GM23338 (cell line): ENCODE measurements around the gene USP21. TPM values are rescaled to one million over a fixed set of nuclear protein-coding genes. Genes with fewer than 3 reads are reported as not detected.

Experiments
- ATAC-seq: fragments of 200-7000 bp; cut with Tn5 transposase; 3 replicates; pipeline ENCODE4 v1.9.1; 2020
- DNase-seq: peaks from one replicate; pipeline ENCODE4 v3.0.0-alpha.2; 2015; ENCODE audit warnings: low spot score
- H2AFZ ChIP-seq: fragments of 200-600 bp; sonication (generic); 2 replicates; pipeline ENCODE4 v1.8.0; 2016; ENCODE audit warnings: antibody characterized with exemption, mild to moderate bottlenecking, moderate library complexity
- H3F3A ChIP-seq: fragments of 200-600 bp; sonication (generic); replicated peaks from 2 replicates; pipeline ENCODE4 v1.8.0; 2017; ENCODE audit warnings: antibody characterized with exemption, mixed run types, low read depth
- H3K27ac ChIP-seq: fragments of 200-600 bp; sonication (generic); 2 replicates; pipeline ENCODE4 v1.6.1; 2016; ENCODE audit warnings: low read depth
- H3K27me3 ChIP-seq: fragments of 200-600 bp; sonication (generic); 2 replicates; pipeline ENCODE4 v1.8.0; 2016; ENCODE audit warnings: mild to moderate bottlenecking, mixed run types, moderate library complexity; ENCODE audit not compliant: insufficient read depth
- H3K36me3 ChIP-seq: fragments of 200-600 bp; sonication (generic); 2 replicates; pipeline ENCODE4 v1.8.0; 2016; ENCODE audit warnings: mild to moderate bottlenecking; ENCODE audit not compliant: insufficient read depth
- H3K4me1 ChIP-seq: fragments of 200-600 bp; sonication (generic); 2 replicates; pipeline ENCODE4 v1.8.0; 2016; ENCODE audit warnings: mild to moderate bottlenecking, moderate library complexity; ENCODE audit not compliant: insufficient read depth
- H3K4me2 ChIP-seq: fragments of 200-600 bp; sonication (generic); 2 replicates; pipeline ENCODE4 v1.7.1; 2017; ENCODE audit warnings: mixed run types
- H3K4me3 ChIP-seq: fragments of 200-600 bp; sonication (generic); 2 replicates; pipeline ENCODE4 v1.6.1; 2016; ENCODE audit warnings: mixed run types
- H3K79me2 ChIP-seq: fragments of 200-600 bp; sonication (generic); replicated peaks from 2 replicates; pipeline ENCODE4 v1.8.0; 2017; ENCODE audit warnings: mild to moderate bottlenecking; ENCODE audit not compliant: insufficient read depth
- H3K9me2 ChIP-seq: fragments of 200-600 bp; sonication (generic); 2 replicates; pipeline ENCODE4 v1.8.0; 2017; ENCODE audit not compliant: insufficient read depth
- H4K20me1 ChIP-seq: fragments of 200-600 bp; sonication (generic); replicated peaks from 2 replicates; pipeline ENCODE4 v1.8.0; 2017; ENCODE audit warnings: mild to moderate bottlenecking; ENCODE audit not compliant: insufficient read depth
- H3K27ac Mint-ChIP-seq: 2 replicates; pipeline ENCODE4 v1.8.0; 2020; ENCODE audit warnings: inconsistent platforms, mild to moderate bottlenecking, moderate library complexity, mixed read lengths
- H3K27me3 Mint-ChIP-seq: 3 replicates; pipeline ENCODE4 v1.8.0; 2022; ENCODE audit warnings: low read depth, mild to moderate bottlenecking, moderate library complexity, mixed read lengths, inconsistent platforms; ENCODE audit not compliant: insufficient read depth, poor library complexity
- H3K36me3 Mint-ChIP-seq: 3 replicates; pipeline ENCODE4 v1.8.0; 2021; ENCODE audit warnings: low read depth, mild to moderate bottlenecking, inconsistent platforms, moderate library complexity, mixed read lengths
- H3K4me1 Mint-ChIP-seq: 3 replicates; pipeline ENCODE4 v1.8.0; 2020; ENCODE audit warnings: mild to moderate bottlenecking, inconsistent platforms, mixed read lengths
- H3K4me3 Mint-ChIP-seq: 3 replicates; pipeline ENCODE4 v1.8.0; 2021; ENCODE audit warnings: moderate library complexity, mild to moderate bottlenecking, inconsistent platforms, mixed read lengths
- H3K9me3 Mint-ChIP-seq: 3 replicates; pipeline ENCODE4 v1.8.0; 2020; ENCODE audit warnings: moderate library complexity, mild to moderate bottlenecking, inconsistent platforms, mixed read lengths
- CTCF ChIP-seq, 2 experiments: fragments of 200-600 bp in 1 of 2; sonication (generic) in 1 of 2; conservative IDR thresholded peaks; 2 replicates each; pipeline versions ENCODE4 v1.5.1 to v1.6.1; 2016 to 2017; ENCODE audit warnings: antibody characterized with exemption in 2 of 2, low read depth in 2 of 2, mild to moderate bottlenecking in 2 of 2, moderate library complexity in 1 of 2
- ETS1 ChIP-seq: IDR thresholded peaks from 2 replicates; pipeline ENCODE4 v1.6.1; 2016; ENCODE audit warnings: antibody characterized with exemption
- JUNB ChIP-seq: IDR thresholded peaks from one replicate; pipeline ENCODE4 v1.6.1; 2016; ENCODE audit warnings: antibody characterized with exemption; ENCODE audit not compliant: unreplicated experiment
- REST ChIP-seq: IDR thresholded peaks from one replicate; pipeline ENCODE4 v1.6.1; 2018; ENCODE audit warnings: antibody characterized with exemption; ENCODE audit not compliant: unreplicated experiment
- ZNF114 ChIP-seq: fragments of 250-450 bp; sonication (Bioruptor Pico); IDR thresholded peaks from 2 replicates; pipeline ENCODE4 v1.5.0; 2020; ENCODE audit warnings: mild to moderate bottlenecking, moderate library complexity
- ZNF462 ChIP-seq: fragments of 250-450 bp; sonication (Bioruptor Pico); IDR thresholded peaks from 2 replicates; pipeline ENCODE4 v1.5.0; 2020; ENCODE audit warnings: mild to moderate bottlenecking, moderate library complexity
- polyA plus RNA-seq: library from polyadenylated mRNA; unstranded; fragments of >200 nt; fragmentation: Nextera tagmentation; extraction: Ambion mirVana; gene quantifications from 2 replicates; pipeline ENCODE4 v1.2.1, GENCODE V29; 2016
- total RNA-seq: library from RNA; depleted of rRNA; stranded (reverse); fragments of >200 nt; shearing (Covaris generic); gene quantifications from 2 replicates; pipeline ENCODE4 v1.2.3, GENCODE V29; 2014

Gene USP21
- total and polyA plus RNA-seq, 2 experiments from 2014 or later = 17.9 to 25.6 TPM

- Mint-ChIP-seq H3K9me3 (no peaks in the 10 kb centered on the region; the same call in 2 of the 3 replicates), H3K27ac (no peak overlapping the region), H3K27me3 (peaks cover 13% of the 10 kb centered on the region), H3K36me3 (peaks cover 11% of the 10 kb centered on the region; the same call in 2 of the 3 replicates), H3K4me3 (no peak overlapping the region), H3K4me1 (peaks cover 47% of the 10 kb centered on the region)
- Histone ChIP-seq H2AFZ (no peak overlapping the region), H3K79me2 (no peaks in the 10 kb centered on the region), H3K4me2 (no peak overlapping the region), H3K27ac (no peak overlapping the region), H3K4me3 (no peak overlapping the region), H3K4me1 (peaks cover 41% of the 10 kb centered on the region), H3K36me3 (no peaks in the 10 kb centered on the region), H3F3A (peaks cover 12% of the 10 kb centered on the region; the same call in 1 of the 2 replicates), H3K27me3 (no peaks in the 10 kb centered on the region), H3K9me2 (no peaks in the 10 kb centered on the region), H4K20me1 (no peaks in the 10 kb centered on the region)
- DNase-seq = no peak
- no peak for ATAC-seq
- TF ChIP-seq ZNF462 (CRISPR knock-in tag) (no peak), ZNF114 (CRISPR knock-in tag) (no peak), JUNB (no peak), REST (no peak), ETS1 (no peak), CTCF (conservative IDR thresholded peaks at IDR 0.05; ENCODE audit: low read depth in 2 of 2) (no peak)
Measured at GRCh38 chr1:161195171-161195570, 35.9 kb downstream of the USP21 start.
